ENCODE measurements around the gene LIPA.
"Not testable (repeated sequence)": the region's sequence is repeated elsewhere in the genome, so short reads cannot be mapped to it uniquely, and the experiment has no call there.

Gene LIPA

GRCh38 chr10:89202033-89202425 lies 49.5 kb downstream of the LIPA start:
- no peaks in the 10 kb centered on the region for H3K79me2 ChIP-seq (ENCODE audit: low read length)
- TF ChIP-seq EZH2phosphoT487 (IDR thresholded peaks at IDR 0.05; ENCODE audit: low read depth) (no peak), CTCF (IDR thresholded peaks at IDR 0.05; ENCODE audit: low read depth, low read length) (no peak)
- no peak overlapping the region for H3K9ac ChIP-seq (ENCODE audit: low read length)
- no peaks in the 10 kb centered on the region for H3K27me3 ChIP-seq (ENCODE audit: low read depth, low read length)
- H4K20me1 ChIP-seq (ENCODE audit: insufficient read depth, low read length), result no peaks in the 10 kb centered on the region
- H2AFZ ChIP-seq (ENCODE audit: low read depth, low read length), result no peak overlapping the region
- no peaks in the 10 kb centered on the region for H3K9me3 ChIP-seq (ENCODE audit: insufficient read depth, low read length)
- H3K4me3 ChIP-seq (ENCODE audit: low read length), result no peak overlapping the region
- peaks cover 20% of the 10 kb centered on the region for H3K4me1 ChIP-seq (ENCODE audit: low read length)
- H3K4me2 ChIP-seq (ENCODE audit: low read length), result no peak overlapping the region
- no peaks in the 10 kb centered on the region for H3K36me3 ChIP-seq (replicated peaks; ENCODE audit: low read depth, low read length)
- no peak overlapping the region for H3K27ac ChIP-seq (ENCODE audit: low read length)

GRCh38 chr10:89201345-89202032 lies 50.1 kb downstream of the LIPA start:
- H3K27me3 ChIP-seq (ENCODE audit: low read depth, low read length), result no peaks in the 10 kb centered on the region
- H2AFZ ChIP-seq (ENCODE audit: low read depth, low read length), result no peak overlapping the region
- H4K20me1 ChIP-seq (ENCODE audit: insufficient read depth, low read length), result no peaks in the 10 kb centered on the region
- peaks cover 20% of the 10 kb centered on the region for H3K4me1 ChIP-seq (ENCODE audit: low read length)
- H3K36me3 ChIP-seq (replicated peaks; ENCODE audit: low read depth, low read length), result no peaks in the 10 kb centered on the region
- no peak overlapping the region for H3K4me3 ChIP-seq (ENCODE audit: low read length)
- TF ChIP-seq EZH2phosphoT487 (IDR thresholded peaks at IDR 0.05; ENCODE audit: low read depth) (no peak), CTCF (IDR thresholded peaks at IDR 0.05; ENCODE audit: low read depth, low read length) (no peak)
- no peaks in the 10 kb centered on the region for H3K9me3 ChIP-seq (ENCODE audit: insufficient read depth, low read length)
- H3K9ac ChIP-seq (ENCODE audit: low read length), result no peak overlapping the region
- H3K4me2 ChIP-seq (ENCODE audit: low read length), result no peak overlapping the region
- no peak overlapping the region for H3K27ac ChIP-seq (ENCODE audit: low read length)
- H3K79me2 ChIP-seq (ENCODE audit: low read length), result no peaks in the 10 kb centered on the region

GRCh38 chr10:89197473-89197872 lies 54.1 kb downstream of the LIPA start:
- TF ChIP-seq EZH2phosphoT487 (IDR thresholded peaks at IDR 0.05; ENCODE audit: low read depth) (no peak), CTCF (IDR thresholded peaks at IDR 0.05; ENCODE audit: low read depth, low read length) (no peak)
- no peak overlapping the region for H2AFZ ChIP-seq (ENCODE audit: low read depth, low read length)
- H3K4me1 ChIP-seq (ENCODE audit: low read length), result no peaks in the 10 kb centered on the region

GRCh38 chr10:89191301-89191700 lies 60.3 kb downstream of the LIPA start:
- not testable (repeated sequence) for H3K36me3 ChIP-seq (replicated peaks; ENCODE audit: low read depth, low read length); H3K4me2 ChIP-seq (ENCODE audit: low read length); H3K79me2 ChIP-seq (ENCODE audit: low read length)

More at GRCh38 chr10:89197473-89197872, 54.1 kb downstream of the LIPA start:
- H3K79me2 ChIP-seq (ENCODE audit: low read length), result no peaks in the 10 kb centered on the region
- H3K9ac ChIP-seq (ENCODE audit: low read length), result no peak overlapping the region
- H3K36me3 ChIP-seq (replicated peaks; ENCODE audit: low read depth, low read length), result no peaks in the 10 kb centered on the region
- no peak overlapping the region for H3K4me2 ChIP-seq (ENCODE audit: low read length)
- H3K27ac ChIP-seq (ENCODE audit: low read length), result no peak overlapping the region
- H3K27me3 ChIP-seq (ENCODE audit: low read depth, low read length), result no peaks in the 10 kb centered on the region
- no peaks in the 10 kb centered on the region for H4K20me1 ChIP-seq (ENCODE audit: insufficient read depth, low read length)
- no peaks in the 10 kb centered on the region for H3K9me3 ChIP-seq (ENCODE audit: insufficient read depth, low read length)
- H3K4me3 ChIP-seq (ENCODE audit: low read length), result no peak overlapping the region

More at GRCh38 chr10:89191301-89191700, 60.3 kb downstream of the LIPA start:
- H4K20me1 ChIP-seq (ENCODE audit: insufficient read depth, low read length); H3K4me3 ChIP-seq (ENCODE audit: low read length); H3K4me1 ChIP-seq (ENCODE audit: low read length); H3K9ac ChIP-seq (ENCODE audit: low read length); H3K9me3 ChIP-seq (ENCODE audit: insufficient read depth, low read length); H3K27me3 ChIP-seq (ENCODE audit: low read depth, low read length); H3K27ac ChIP-seq (ENCODE audit: low read length); H2AFZ ChIP-seq (ENCODE audit: low read depth, low read length): not testable (repeated sequence)
